Testis (tissue), 3 donors: ENCODE results near the gene TPSAB1. TPM values are rescaled to one million over a fixed set of nuclear protein-coding genes. Genes with fewer than 3 reads are reported as not detected.

ENCODE experiments used
- DNase-seq: peaks from one replicate; pipeline ENCODE4 v3.0.0-alpha.2; 2019
- H3K27ac ChIP-seq, 2 donors: fragments of 200-600 bp; sonication (generic); one replicate each; pipeline ENCODE4 v1.5.1; 2019
- H3K27me3 ChIP-seq: fragments of 200-600 bp; sonication (generic); one replicate; pipeline ENCODE4 v1.5.1; 2019
- H3K36me3 ChIP-seq: fragments of 200-600 bp; sonication (generic); one replicate; pipeline ENCODE4 v1.5.1; 2017; ENCODE audit warnings: low read depth; ENCODE audit errors: missing control alignments
- H3K4me1 ChIP-seq: fragments of 200-600 bp; sonication (generic); one replicate; pipeline ENCODE4 v1.5.1; 2019
- H3K4me3 ChIP-seq, 2 donors: fragments of 200-600 bp; sonication (generic); one replicate each; pipeline ENCODE4 v1.5.1; 2017 to 2019
- H3K9me3 ChIP-seq: fragments of 200-600 bp; sonication (generic); one replicate; pipeline ENCODE4 v1.5.1; 2017
- POLR2A ChIP-seq: fragments of 450-650 bp; IDR thresholded peaks from one replicate; pipeline ENCODE4 v1.6.1; 2017; ENCODE audit warnings: antibody characterized with exemption, mild to moderate bottlenecking, moderate library complexity
- WGBS, 2 donors: methylation state at CpG; one replicate each; pipeline ENCODE4 v1.1.5; 2018; 5-methylcytosine and 5-hydroxymethylcytosine counted together
- intact Hi-C: fragments of 100-400 bp; cut with DNase I; formaldehyde crosslinking; loops from one replicate; pipeline ENCODE4 v1.15.1; 2023; ENCODE audit warnings: low total_unique reads
- polyA plus RNA-seq: library from polyadenylated mRNA; stranded (reverse); fragments of 350-450 nt; fragmentation: Illumina TruSeq; extraction: RNeasy Lipid Tissue Mini Kit (QIAGEN cat#74804); gene quantifications from one replicate; pipeline ENCODE4 v1.2.3, GENCODE V29; 2014; ENCODE audit warnings: low read depth, low replicate concordance; ENCODE audit not compliant: insufficient read depth
- total RNA-seq, 2 donors: library from RNA; depleted of rRNA; stranded (reverse); fragments of >200 nt; gene quantifications; one replicate each; pipeline ENCODE4 v1.2.3, GENCODE V29; 2016
- TF ChIP-seq, protein P1 (sequence below), 3 experiments: fragments of 450-650 bp in 2 of 3; fragments of 200-600 bp in 1 of 3; sonication (generic) in 1 of 3; IDR thresholded peaks; one replicate each; pipeline ENCODE4 v1.5.1; 2016 to 2019; ENCODE audit warnings: antibody characterized with exemption in 3 of 3, mild to moderate bottlenecking in 2 of 3, moderate library complexity in 1 of 3

Gene TPSAB1
- total and polyA plus RNA-seq, 3 donors from 2014 or later: 11.7 to 32.0 (median 12.2) TPM

DNA sequence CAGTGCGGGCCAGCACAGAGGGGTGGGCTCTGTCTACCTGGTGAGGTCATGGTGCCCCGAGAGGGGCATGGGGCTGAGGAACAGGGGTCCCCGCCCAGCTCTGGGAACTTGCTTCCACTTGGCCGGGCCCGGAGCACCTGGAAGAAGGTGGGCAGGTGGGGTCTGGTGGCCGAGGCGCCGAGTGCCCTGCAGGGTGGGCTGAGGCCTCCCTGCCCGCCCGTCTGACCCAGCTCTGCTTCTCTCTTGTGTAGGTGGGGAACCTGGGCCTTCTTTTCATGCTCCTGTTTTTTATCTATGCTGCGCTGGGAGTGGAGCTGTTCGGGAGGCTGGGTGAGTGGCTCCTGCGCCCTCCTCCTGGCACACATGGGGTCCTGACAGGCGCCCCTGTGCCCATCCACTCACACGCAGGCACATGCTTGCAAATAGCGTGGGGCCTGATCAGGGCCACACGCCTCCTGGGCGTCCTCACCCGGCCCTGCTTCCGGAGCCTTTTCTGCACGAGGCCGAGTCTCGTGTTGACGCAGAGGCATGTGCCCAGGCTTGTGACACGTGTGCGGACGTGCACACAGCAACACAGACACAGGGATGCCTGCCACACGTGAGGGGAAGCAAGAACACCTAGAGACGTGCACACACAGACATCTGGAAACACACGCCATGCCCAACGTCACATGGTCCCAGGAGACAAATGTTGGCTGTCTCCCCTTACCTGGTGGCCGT is 23.7 kb upstream of the TPSAB1 start:
- intact Hi-C loops: no loop called here
- 87 to 91% methylated on average over 26 to 32 of the region's 32 CpGs for WGBS, 2 donors
- TF ChIP-seq, protein P1, sequence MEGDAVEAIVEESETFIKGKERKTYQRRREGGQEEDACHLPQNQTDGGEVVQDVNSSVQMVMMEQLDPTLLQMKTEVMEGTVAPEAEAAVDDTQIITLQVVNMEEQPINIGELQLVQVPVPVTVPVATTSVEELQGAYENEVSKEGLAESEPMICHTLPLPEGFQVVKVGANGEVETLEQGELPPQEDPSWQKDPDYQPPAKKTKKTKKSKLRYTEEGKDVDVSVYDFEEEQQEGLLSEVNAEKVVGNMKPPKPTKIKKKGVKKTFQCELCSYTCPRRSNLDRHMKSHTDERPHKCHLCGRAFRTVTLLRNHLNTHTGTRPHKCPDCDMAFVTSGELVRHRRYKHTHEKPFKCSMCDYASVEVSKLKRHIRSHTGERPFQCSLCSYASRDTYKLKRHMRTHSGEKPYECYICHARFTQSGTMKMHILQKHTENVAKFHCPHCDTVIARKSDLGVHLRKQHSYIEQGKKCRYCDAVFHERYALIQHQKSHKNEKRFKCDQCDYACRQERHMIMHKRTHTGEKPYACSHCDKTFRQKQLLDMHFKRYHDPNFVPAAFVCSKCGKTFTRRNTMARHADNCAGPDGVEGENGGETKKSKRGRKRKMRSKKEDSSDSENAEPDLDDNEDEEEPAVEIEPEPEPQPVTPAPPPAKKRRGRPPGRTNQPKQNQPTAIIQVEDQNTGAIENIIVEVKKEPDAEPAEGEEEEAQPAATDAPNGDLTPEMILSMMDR (IDR thresholded peaks at IDR 0.05): no peak
- no peak for TF ChIP-seq POLR2A
- Histone ChIP-seq H3K9me3 (no peaks in the 10 kb centered on the region), H3K4me1 (no peaks in the 10 kb centered on the region), H3K36me3 (no peaks in the 10 kb centered on the region), H3K27me3 (no peaks in the 10 kb centered on the region), H3K4me3 (no peak overlapping the region), H3K27ac (no peak overlapping the region)
- DNase-seq: no peak

DNA sequence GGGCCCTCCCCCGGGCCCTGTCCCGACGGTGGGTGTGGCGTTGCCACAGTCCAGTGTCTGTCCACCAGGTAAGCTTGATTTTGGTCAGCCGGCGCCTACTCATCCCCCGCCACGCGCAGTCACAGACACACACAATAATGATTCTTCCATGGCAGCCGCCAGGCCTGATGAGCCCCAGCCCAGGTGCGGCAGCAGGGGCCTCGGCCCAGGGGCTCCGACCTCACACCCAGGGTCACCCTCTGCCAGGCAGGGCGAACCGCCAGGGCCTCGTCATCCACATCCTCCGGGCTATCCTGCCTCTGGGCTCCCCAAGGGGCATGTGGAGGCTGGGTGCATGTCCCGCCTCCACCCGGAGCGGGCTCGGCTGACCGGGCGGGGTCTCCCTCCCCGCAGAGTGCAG is 23.0 kb upstream of the TPSAB1 start:
- no peak overlapping the region for H3K4me3 ChIP-seq
- H3K27ac ChIP-seq: no peak overlapping the region
- TF ChIP-seq, protein P1 (IDR thresholded peaks at IDR 0.05): no peak
- no peak for TF ChIP-seq POLR2A
- intact Hi-C loops: no loop called here
- no peaks in the 10 kb centered on the region for H3K9me3 ChIP-seq
- no peaks in the 10 kb centered on the region for H3K36me3 ChIP-seq
- H3K4me1 ChIP-seq: no peaks in the 10 kb centered on the region
- DNase-seq: no peak
- no peaks in the 10 kb centered on the region for H3K27me3 ChIP-seq
- WGBS, 2 donors: 95 to 100% methylated on average over 4 to 24 of the region's 24 CpGs

DNA sequence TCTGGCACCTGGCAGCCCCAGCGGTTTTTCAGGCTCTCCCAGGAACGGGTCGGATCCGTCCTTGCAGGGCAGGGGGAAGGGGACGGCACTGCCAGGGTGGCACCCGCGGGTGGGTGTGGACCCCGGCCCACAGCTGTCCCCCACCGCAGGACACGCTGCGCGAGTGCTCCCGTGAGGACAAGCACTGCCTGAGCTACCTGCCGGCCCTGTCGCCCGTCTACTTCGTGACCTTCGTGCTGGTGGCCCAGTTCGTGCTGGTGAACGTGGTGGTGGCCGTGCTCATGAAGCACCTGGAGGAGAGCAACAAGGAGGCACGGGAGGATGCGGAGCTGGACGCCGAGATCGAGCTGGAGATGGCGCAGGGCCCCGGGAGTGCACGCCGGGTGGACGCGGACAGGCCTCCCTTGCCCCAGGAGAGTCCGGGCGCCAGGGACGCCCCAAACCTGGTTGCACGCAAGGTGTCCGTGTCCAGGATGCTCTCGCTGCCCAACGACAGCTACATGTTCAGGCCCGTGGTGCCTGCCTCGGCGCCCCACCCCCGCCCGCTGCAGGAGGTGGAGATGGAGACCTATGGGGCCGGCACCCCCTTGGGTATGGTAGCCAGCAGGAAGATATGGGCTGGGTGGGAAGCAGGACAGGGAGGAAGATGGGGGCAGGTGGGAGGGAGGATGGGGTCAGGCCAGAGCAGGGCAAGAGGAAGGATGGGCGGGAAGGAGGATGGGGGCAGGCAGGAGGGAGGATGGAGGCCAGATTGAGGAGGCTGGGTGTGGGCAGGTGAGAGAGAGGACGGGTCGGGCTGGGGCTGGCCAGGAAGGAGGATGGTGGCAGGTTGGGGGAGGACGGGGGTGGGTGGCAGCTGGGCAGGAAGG is 22.2 kb upstream of the TPSAB1 start:
- TF ChIP-seq, protein P1 (IDR thresholded peaks at IDR 0.05): no peak
- no peak for TF ChIP-seq POLR2A
- no peaks in the 10 kb centered on the region for H3K4me1 ChIP-seq
- H3K36me3 ChIP-seq: no peaks in the 10 kb centered on the region
- H3K9me3 ChIP-seq: no peaks in the 10 kb centered on the region
- WGBS, 2 donors: 90 to 91% methylated on average over 40 to 49 of the region's 49 CpGs
- no peaks in the 10 kb centered on the region for H3K27me3 ChIP-seq
- no peak overlapping the region for H3K27ac ChIP-seq
- H3K4me3 ChIP-seq: no peak overlapping the region
- DNase-seq: no peak
- intact Hi-C loops: no loop called here

DNA sequence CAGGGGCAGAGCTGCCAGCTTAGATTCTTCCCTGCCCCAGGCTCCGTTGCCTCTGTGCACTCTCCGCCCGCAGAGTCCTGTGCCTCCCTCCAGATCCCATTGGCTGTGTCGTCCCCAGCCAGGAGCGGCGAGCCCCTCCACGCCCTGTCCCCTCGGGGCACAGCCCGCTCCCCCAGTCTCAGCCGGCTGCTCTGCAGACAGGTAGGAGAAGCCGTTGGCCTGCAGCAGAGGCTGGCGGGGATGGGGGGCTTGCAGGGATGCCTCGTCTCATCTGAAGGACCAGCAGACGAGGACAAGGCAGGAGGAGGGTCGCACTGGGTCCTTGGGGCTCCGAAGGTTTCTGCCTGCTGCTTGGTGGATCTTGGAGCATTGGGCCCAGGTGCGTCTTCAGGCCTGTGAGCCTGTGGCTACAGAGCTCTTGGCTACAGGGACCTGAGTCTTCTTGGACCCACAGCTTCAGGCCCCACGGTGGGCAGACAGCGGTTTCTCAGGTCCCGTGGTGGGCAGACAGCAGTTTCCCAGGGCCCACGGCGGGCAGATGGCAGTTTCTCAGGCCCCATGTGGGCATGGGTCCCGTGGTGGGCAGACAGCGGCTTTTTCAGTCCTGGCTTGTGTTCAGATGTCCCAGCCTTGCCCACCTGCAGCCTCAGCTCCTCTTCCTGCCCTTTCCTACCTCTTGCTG is 21.4 kb upstream of the TPSAB1 start:
- no peak for DNase-seq
- no peaks in the 10 kb centered on the region for H3K27me3 ChIP-seq
- H3K36me3 ChIP-seq: no peaks in the 10 kb centered on the region
- H3K9me3 ChIP-seq: no peaks in the 10 kb centered on the region
- H3K4me1 ChIP-seq: no peaks in the 10 kb centered on the region
- TF ChIP-seq POLR2A: no peak
- 87 to 89% methylated on average over 7 to 24 of the region's 24 CpGs for WGBS, 2 donors
- no peak overlapping the region for H3K4me3 ChIP-seq
- H3K27ac ChIP-seq: no peak overlapping the region
- intact Hi-C loops: no loop called here
